Measurements from ENCODE around the gene BET1.
A peak's percentile ranks its signal among the peaks of the same experiment; 100 is the strongest.

BET1 gene

GRCh38 chr7:93964813-93965212 lies 39.3 kb downstream of the BET1 start (continued):
- TF ChIP-seq ZNF70 (CRISPR knock-in tag; IDR thresholded peaks at IDR 0.05) (peak; percentile 62; the same call in 1 of the 2 replicates), SNAI2 (CRISPR knock-in tag; IDR thresholded peaks at IDR 0.05) (no peak; the same call in 1 of the 2 replicates), ZNF565 (CRISPR knock-in tag; conservative IDR thresholded peaks at IDR 0.05; ENCODE audit: low read depth) (peak; percentile 67; the same call in 1 of the 2 replicates), RARB (CRISPR knock-in tag; IDR thresholded peaks at IDR 0.05) (no peak)

DNA sequence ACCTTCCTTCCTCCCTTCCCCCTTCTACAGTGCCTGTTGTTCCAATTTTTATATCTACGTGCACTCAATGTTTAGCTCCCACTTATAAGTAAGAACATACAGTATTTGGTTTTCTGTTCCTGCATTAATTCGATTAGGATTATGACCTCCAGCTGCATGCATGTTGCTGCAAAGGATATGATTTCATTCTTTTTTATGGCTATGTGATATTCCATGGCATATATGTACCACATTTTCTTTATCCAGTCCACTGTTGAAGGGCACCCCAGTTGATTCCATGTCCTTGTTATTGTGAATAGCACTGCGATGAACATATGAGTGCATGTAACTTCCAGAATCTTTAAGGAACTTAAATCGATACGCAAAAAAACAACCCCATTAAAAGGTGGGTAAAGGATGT lies 39.9 kb downstream of the BET1 start:
- peak; percentile 64 for TF ChIP-seq ZNF70 (CRISPR knock-in tag; IDR thresholded peaks at IDR 0.05)
- TF ChIP-seq ZNF8 (CRISPR knock-in tag; IDR thresholded peaks at IDR 0.05): peak; percentile 99
- TF ChIP-seq CSRNP3 (CRISPR knock-in tag; IDR thresholded peaks at IDR 0.05): no peak
- ATAC-seq: no peak; the same call in 2 of the 3 replicates

DNA sequence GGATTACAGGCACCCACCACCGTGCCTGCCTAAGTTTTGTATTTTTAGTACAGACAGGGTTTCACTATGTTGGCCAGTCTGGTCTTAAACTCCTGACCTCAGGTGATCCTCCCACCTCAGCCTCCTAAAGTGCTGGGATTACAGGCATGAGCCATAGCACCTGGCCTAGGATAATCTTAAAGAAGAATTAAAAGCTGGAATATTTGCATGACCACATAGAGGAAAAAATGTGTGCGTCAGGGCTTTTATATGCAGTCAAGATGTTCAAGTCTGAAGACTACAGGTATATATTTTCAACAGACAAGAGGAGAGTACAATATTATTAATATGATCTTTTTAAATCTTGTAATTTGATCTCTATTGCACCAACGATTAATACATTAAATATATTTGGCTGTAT lies 43.2 kb downstream of the BET1 start:
- no peak for TF ChIP-seq ARNTL (CRISPR knock-in tag; IDR thresholded peaks at IDR 0.05; ENCODE audit: borderline replicate concordance, low read depth)
- no peak for TF ChIP-seq OSR1 (CRISPR knock-in tag; IDR thresholded peaks at IDR 0.05)
- no peak for TF ChIP-seq RARB (CRISPR knock-in tag; IDR thresholded peaks at IDR 0.05)
- no peak for TF ChIP-seq GLIS3 (CRISPR knock-in tag; IDR thresholded peaks at IDR 0.05)
- no peak for TF ChIP-seq PPARA (CRISPR knock-in tag; IDR thresholded peaks at IDR 0.05; ENCODE audit: borderline replicate concordance)
- TF ChIP-seq CSDC2 (CRISPR knock-in tag; IDR thresholded peaks at IDR 0.05): no peak
- no peak for TF ChIP-seq SNAI2 (CRISPR knock-in tag; IDR thresholded peaks at IDR 0.05)
- TF ChIP-seq BACH2 (CRISPR knock-in tag; IDR thresholded peaks at IDR 0.05; ENCODE audit: borderline replicate concordance): no peak
- TF ChIP-seq, protein P1, sequence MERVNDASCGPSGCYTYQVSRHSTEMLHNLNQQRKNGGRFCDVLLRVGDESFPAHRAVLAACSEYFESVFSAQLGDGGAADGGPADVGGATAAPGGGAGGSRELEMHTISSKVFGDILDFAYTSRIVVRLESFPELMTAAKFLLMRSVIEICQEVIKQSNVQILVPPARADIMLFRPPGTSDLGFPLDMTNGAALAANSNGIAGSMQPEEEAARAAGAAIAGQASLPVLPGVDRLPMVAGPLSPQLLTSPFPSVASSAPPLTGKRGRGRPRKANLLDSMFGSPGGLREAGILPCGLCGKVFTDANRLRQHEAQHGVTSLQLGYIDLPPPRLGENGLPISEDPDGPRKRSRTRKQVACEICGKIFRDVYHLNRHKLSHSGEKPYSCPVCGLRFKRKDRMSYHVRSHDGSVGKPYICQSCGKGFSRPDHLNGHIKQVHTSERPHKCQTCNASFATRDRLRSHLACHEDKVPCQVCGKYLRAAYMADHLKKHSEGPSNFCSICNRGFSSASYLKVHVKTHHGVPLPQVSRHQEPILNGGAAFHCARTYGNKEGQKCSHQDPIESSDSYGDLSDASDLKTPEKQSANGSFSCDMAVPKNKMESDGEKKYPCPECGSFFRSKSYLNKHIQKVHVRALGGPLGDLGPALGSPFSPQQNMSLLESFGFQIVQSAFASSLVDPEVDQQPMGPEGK (CRISPR knock-in tag; IDR thresholded peaks at IDR 0.05; ENCODE audit: borderline replicate concordance): no peak
- no peak for TF ChIP-seq TCF4 (CRISPR knock-in tag; IDR thresholded peaks at IDR 0.05; ENCODE audit: borderline replicate concordance)
- no peak for TF ChIP-seq ZNF565 (CRISPR knock-in tag; conservative IDR thresholded peaks at IDR 0.05; ENCODE audit: low read depth)
- TF ChIP-seq ZNF8 (CRISPR knock-in tag; IDR thresholded peaks at IDR 0.05): no peak
- TF ChIP-seq CREB5 (CRISPR knock-in tag; IDR thresholded peaks at IDR 0.05; ENCODE audit: low read depth): no peak
- no peak for ATAC-seq

GRCh38 chr7:93958651-93959050 lies 45.5 kb downstream of the BET1 start:
- ATAC-seq: peak; percentile 73
- TF ChIP-seq ZFP30 (CRISPR knock-in tag; IDR thresholded peaks at IDR 0.05): no peak
- TF ChIP-seq TCF4 (CRISPR knock-in tag; IDR thresholded peaks at IDR 0.05; ENCODE audit: borderline replicate concordance): no peak
- no peak for TF ChIP-seq GLIS3 (CRISPR knock-in tag; IDR thresholded peaks at IDR 0.05)
- TF ChIP-seq CREB5 (CRISPR knock-in tag; IDR thresholded peaks at IDR 0.05; ENCODE audit: low read depth): no peak
- TF ChIP-seq CSRNP3 (CRISPR knock-in tag; IDR thresholded peaks at IDR 0.05): no peak
- TF ChIP-seq PPARA (CRISPR knock-in tag; IDR thresholded peaks at IDR 0.05; ENCODE audit: borderline replicate concordance): no peak
- no peak for TF ChIP-seq ZNF70 (CRISPR knock-in tag; IDR thresholded peaks at IDR 0.05)
- no peak for TF ChIP-seq ZFP3 (CRISPR knock-in tag; IDR thresholded peaks at IDR 0.05)
- TF ChIP-seq SNAI2 (CRISPR knock-in tag; IDR thresholded peaks at IDR 0.05): no peak
- TF ChIP-seq TSHZ2 (CRISPR knock-in tag; IDR thresholded peaks at IDR 0.05): no peak
